ENCODE measurements around the gene EPN1.
A peak's percentile ranks its signal among the peaks of the same experiment; 100 is the strongest.

EPN1 gene

DNA sequence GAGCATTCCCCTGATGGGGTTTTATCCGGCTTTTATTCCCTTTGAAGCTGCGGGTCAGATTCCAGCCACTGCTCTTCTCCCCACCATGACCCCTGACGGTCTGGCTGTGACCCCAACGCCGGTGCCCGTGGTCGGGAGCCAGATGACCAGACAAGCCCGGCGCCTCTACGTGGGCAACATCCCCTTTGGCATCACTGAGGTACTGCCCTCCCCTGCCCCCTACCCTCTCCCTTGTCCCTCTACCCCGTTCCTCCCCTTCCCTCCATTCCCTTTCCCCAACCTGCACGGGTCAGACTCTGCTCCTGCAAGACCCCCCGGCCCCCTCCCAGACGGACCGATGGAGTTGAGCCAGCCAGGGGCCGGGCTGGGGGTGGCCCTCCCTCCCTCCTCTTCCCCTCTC lies 14.0 kb upstream of the EPN1 start:
- no peak for DNase-seq (ENCODE audit: low spot score)

DNA sequence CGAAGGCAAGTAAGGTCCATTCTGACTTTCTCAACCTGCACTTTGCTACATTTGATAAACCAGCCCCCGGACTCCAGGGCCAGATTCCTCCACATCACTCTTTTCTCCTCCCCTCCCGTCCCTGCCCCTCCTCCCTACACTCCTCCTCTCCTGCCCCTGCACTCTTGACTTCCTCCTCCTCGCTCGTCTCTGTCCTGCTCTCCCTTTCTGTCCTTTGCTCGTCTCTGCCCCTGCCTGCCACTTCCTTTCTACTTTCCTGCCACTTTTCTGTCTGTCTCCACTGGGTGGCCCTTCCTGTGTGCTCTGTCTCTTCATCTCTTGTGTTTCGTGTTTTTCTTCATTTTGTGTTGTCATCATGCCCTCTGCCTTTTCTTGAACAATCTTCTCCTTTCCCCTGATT lies 13.2 kb upstream of the EPN1 start:
- no peak for DNase-seq (ENCODE audit: low spot score)

DNA sequence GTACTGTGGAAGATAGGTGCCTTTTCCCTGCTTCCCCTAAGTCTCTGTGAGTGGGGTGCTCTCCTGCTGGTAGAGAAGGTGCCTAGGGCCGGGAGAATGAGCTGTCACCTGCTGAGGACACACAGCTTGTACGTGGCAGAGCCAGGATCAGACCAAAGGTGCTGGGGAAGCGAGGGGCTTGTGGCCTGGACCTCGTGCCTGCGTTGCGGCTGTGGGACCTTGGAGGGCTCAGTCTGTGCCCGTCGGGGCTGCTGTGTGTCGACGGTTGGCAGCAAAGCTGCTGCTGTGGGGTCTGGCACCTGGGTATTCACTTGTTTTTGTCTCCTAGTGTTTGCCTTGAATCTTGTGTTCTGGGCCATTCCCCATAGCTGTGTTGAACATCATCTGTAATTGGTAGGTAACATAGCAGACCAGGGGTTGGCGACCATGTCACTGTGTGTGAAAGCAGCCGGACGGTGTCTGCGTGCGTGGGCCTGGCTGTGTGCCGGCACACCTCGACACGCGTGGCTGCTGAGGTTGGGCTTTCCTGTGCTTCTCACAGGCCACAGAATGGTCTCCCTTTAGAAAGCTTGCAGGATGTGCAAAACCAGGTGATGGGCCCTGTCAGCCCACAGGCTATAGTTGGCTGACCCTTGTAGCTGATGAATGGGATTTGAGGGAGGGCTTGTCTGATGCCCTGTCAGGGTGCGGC lies 11.0 kb upstream of the EPN1 start:
- no peak for DNase-seq (ENCODE audit: low spot score)

DNA sequence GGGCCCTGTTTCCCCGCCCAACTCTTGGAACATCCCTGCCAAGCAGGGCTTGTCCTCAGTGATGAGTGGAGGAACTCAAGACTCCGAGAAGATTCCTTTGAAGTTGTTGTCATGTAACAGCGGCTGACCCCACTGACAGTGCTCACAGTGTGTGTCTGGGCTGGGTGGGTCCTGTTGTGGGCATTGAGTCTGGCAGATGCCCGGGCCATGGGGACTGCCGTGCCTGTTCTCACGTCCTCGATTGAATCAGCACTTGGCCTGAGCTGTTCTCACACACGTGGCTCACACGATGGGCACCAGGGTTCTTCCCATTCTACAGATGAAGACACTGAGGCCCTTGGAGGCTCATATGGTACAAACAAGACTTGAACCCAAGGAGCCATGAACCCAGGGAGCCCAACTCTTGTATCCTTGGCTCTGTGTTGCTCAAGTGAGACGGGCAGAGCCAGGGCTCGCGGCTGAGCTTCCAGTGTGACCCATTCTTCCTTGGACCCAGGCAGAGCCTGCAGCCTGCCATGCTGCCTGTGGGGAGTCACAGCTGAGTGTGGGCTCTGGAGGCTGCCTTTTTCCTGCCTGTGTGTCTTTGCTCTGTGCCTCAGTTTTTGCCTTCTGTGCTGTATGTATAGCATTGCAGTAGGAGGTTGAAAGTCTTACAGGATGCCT lies 8.6 kb upstream of the EPN1 start:
- no peak for DNase-seq (ENCODE audit: low spot score)

DNA sequence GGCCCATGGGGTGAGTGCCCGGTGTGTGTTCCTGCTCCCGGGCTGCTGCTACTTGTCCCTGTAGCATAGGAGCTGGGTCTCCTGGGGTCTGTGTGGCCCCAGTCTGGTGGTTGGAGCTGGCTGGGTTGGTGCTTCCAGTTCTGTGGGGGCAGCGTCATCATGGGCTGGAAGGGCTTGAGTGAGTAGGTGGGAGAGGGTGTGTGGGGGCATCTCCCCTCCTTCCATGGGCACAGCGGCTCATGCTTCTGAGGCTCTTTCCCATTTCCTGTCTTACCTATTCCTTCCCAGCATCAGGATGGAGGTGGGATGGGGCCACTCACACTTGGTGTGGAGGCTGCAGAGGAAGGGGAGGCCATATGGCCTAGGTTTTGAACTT lies 8.0 kb upstream of the EPN1 start:
- no peak for DNase-seq (ENCODE audit: low spot score)

DNA sequence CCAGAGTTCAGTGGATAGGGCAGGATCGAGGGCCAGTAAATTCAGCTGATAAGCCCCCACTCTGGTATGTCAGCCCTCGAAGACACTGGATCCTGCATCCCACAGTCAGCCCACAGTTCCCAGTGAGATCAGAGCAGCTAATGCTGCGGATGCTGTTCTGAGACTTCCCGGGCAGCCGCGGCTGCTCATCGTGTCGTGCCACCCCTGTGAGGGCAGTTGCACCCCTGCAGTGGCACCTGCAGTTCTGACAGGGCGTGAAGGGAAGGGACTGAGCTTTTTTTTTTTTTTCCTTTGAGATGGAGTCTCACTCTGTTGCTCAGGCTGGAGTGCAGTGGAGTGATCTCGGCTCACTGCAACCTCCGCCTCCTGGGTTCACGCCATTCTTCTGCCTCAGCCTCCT lies 7.5 kb upstream of the EPN1 start:
- DNase-seq (ENCODE audit: low spot score), result no peak

DNA sequence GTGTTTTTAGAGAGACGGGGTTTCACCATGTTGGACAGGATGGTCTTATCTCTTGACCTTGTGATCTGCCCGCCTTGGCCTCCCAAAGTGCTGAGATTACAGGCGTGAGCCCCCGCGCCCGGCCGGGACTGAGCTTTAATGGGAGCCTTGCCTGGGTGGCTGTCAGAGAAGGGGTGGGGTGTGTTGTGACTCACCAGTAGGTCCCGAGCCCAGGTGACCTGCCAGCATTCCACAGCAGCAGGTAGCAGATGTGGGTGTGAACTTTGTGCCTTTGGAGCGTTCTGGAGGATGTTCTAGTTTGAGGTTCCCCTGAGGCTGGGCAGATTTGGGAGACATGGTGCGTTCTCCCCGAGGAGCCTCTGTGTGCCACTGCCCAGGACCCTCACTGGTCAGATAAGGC lies 7.1 kb upstream of the EPN1 start:
- peak; percentile 75 for DNase-seq (ENCODE audit: low spot score)

DNA sequence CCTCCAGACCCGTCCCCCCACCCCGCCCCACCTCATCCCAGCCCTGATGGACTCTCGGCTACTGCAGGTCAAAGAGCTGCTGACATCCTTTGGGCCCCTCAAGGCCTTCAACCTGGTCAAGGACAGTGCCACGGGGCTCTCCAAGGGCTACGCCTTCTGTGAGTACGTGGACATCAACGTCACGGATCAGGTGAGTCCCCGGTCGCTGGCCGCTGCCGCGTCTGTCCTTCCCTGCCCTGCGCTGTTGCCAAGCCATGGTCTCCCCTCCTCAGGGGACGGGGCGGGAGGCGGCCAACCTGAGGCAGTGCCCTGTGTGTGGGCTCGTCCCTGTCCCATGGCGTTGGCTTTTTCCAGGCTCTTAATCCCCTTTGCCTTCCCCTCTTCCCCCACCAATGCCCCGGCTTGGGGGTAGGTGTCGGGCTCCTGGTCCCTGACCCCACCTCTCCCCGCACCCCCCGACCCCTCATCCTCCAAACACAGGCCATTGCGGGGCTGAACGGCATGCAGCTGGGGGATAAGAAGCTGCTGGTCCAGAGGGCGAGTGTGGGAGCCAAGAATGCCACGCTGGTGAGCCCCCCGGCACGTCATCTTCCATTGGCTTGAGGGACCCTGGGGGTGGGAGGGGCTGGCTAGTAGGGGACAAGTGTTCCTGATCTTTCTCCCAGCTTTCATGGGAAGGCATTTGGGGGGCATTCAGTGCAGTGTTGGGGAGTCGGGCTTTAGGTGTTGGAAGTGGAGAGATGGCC lies 6.2 kb upstream of the EPN1 start:
- DNase-seq (ENCODE audit: low spot score), result no peak

DNA sequence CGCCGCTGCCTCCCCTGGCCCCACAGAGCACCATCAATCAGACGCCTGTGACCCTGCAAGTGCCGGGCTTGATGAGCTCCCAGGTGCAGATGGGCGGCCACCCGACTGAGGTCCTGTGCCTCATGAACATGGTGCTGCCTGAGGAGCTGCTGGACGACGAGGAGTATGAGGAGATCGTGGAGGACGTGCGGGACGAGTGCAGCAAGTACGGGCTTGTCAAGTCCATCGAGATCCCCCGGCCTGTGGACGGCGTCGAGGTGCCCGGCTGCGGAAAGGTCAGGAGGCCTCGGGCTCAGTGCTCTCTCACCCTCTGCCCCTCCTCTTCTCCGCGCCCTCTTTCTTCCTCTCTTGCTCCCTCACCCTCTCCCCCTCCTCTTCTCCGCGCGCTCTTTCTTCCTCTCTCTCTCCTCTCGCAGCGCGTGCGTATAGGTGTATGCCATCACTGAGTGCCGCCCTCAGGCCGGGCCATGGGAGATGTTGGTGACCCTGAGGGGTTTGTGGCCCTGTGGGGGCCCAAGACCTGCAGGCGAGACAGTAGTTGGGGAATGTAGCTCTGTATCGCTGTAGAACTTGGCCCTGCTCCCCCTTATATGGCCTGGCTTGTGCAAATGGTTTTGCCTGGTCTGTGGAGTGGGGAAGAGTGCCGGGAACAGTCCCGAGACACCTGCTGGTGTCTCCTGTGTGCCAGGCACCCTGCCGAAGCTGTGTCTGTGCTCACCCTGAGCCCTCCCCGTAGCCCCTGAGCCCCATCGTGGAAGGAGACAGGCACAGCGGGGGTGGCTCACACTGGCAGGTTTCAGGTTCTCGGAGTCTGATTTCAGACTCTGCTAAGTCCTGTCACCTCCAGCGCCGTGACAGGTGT lies 5.4 kb upstream of the EPN1 start:
- no peak for DNase-seq (ENCODE audit: low spot score)

DNA sequence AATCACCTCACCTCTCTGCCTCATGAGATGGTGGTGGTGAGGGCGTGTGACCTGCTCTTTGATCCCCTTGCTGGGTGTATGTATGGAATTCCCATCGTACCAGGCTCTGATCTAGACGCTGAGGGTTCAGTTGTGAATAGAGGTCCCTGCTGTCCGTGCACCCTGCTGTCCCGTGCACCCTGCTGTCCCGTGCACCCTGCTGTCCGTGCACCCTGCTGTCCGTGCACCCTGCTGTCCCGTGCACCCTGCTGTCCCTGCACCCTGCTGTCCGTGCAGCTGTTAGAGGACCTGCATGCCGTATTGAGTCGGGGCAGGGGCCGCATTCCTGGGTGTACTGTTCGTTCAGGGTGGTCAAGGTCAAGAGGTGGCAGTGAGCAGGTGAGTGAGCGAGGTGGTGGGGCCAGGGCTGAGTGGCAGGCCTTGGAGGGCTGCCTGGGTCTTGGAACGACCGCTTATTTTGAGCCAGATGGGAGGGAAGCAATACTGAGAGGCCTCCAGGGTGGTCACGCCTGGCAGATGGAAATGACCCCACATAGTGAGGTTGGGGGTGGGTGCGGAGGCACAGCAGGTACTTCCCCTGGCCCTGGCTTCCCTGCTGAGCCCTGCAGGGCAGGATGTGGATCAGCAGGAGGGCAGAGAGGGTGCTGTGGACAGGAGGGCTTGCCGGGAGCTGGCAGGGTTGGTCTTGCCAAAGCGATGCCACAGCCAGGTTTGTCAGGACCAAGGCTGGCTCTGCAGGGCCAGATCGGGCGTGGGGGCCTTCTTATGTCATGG lies 4.6 kb upstream of the EPN1 start:
- DNase-seq (ENCODE audit: low spot score), result no peak

DNA sequence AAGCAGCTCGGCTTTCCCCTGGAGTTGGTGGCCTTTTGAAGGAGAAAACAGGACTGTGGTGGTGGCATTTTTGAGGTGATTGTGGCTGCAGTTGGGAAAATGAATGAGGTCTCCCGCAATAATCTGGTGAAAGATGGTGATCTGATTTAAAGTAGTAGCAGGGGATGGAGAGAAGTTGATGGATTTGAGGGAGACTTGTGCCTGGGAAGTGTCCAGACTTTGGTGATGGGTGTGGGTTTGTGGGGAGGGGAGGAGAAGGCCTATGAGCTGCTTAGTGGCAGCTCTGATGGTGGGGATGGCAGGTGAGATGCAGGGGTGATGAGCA lies 4.0 kb upstream of the EPN1 start:
- no peak for DNase-seq (ENCODE audit: low spot score)

DNA sequence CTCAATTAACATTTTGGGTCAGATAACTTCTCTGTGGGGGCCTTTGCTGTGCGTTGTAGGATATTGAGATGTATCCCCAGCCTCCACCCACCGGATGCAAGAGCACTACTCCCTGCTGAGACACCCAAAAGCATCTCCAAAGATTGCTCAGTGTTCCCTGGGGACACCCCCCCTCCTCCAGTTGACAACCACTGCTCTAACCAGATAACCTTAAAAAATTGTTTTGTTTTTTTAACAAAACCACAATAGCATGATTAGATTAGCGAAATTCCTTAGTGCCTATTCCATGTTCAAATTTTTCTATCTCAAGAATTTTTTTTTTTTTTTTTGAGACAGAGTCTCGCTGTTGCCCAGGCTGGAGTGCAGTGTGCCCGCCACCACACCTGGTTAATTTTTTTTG lies 2.6 kb upstream of the EPN1 start:
- no peak for DNase-seq (ENCODE audit: low spot score)

DNA sequence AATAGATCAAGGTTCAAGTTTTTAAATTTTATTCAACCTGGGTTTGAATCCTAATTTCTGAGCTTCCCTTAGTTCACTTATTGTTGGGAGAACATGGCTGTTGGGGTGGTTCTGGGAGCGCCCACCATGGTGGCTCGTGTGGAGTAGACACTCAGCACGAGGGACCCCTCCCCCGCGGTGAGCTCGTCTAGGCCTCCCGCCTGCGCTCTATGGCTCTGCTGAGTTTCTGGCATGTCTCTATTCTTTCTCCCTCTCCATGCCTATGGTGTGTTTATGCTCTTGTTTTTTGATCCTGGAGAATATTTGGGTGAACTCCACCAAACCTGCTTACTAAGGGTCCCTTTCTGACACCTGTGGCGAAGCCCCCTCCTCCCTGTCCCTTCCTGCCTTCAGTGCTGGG lies 1.6 kb upstream of the EPN1 start:
- no peak for DNase-seq (ENCODE audit: low spot score)

DNA sequence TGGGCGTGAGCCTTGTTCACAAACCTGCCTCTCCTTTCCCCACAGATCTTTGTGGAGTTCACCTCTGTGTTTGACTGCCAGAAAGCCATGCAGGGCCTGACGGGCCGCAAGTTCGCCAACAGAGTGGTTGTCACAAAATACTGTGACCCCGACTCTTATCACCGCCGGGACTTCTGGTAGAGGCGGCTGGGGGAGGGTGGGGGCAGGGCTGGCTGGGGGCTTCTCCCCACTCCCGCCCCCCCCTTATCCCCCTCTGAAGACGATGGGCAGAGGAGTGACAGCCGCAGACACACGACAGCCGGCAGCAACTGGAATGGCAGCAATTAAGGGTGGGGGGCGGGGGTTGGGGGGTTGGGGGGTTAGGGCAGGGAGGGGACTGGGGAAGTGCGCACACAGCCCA lies 1.1 kb upstream of the EPN1 start:
- DNase-seq (ENCODE audit: low spot score), result no peak

DNA sequence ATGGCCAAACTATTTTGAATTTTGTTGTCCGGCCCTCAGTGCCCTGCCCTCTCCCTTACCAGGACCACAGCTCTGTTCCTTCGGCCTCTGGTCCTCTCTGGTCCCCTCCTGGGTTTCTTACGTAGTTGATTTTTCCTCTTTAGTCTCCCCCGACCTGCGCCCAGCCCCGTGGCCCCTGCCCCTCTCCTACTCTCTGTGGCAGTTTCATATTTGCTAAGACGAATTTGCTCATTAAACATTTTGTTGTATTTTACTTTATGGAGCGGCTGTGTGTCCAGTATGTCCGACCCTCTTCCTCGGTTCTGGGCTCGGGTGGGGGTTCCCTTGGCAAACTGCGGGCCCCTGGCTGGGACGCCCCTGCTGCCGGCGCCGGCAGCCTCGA lies 576 bp upstream of the EPN1 start:
- DNase-seq (ENCODE audit: low spot score), result no peak

DNA sequence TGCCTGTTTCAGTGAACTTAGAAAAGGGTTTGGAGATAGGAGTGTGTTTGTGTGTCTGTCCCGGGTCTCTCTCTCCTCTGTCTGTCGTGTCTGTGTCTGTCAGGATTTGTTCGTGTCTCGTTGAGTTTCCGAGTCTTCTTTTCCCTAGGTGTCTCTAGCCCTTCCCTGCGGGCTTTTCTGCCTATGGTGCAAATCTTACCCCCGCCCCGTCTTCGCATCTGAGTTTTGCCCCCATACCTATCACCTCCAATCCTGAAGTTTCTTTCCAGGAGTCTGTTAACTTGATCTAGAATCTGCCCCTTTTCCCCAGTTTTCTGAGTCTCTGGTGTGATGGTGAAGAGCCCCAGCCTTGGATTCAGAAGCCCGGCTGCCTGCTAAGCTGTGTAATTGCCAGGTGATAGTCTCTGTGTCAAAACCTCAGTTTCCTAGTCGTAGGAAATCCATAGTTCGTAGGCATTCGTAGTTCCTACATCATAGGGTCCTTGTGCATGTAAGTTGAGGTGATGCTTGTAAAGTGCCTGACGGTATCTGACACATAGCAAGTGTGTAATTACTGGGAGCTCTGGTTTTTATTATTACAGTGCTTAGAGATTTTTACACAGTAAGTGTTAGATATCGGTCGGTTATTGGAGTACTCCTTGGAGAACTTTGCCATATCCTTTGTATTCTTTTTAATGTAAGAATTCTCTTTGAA lies 782 bp downstream of the EPN1 start:
- peak; percentile 33 for DNase-seq (ENCODE audit: low spot score)

DNA sequence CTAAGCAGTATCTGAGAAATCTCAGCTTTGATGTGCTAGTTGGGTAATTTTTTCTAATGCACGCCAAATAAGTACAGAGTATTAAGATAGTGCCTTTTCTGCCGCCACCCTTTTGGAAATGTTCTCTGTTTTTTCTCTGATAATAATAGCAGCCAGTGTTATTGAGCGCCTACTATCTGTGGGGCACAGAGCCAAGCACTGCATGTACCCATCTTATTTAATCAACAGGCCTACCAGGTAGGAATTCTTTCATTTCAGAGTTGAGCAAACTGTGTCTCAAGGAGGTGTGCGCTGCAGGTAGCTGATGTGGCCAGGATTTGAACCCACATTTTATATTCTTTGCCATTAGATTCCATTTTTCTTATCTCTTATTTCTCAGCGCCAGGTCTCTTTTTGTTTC lies 1.4 kb downstream of the EPN1 start:
- DNase-seq (ENCODE audit: low spot score), result no peak

DNA sequence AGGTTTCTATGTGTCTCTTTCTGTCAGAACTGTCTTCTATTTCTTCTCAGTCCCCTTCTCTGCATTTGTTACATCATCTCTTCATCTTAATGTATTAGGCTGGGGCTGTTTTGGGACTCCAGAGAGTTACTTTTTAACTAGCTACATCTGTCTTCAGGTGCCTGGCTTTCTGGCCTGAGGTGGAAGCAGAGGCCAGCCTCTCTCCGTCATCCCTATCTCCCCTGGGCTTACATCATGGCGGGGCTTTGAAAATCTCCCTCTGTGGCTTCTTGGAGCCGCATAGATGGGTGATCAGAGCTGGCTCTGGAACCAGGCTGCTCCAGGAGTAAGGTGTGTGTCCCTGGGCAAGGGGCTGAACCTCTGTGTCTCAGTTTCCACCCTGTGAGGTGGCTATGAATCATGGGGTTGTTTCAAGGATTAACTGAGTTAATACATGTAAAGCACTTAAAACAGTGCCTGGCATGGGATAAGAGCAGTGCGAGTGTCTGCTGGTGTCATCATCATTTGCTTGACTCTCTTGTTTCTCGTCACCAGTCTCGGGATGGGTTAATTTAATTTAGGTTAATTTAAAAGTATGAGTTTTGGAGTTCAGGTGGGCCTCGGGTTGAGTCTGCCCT lies 2.0 kb downstream of the EPN1 start:
- DNase-seq (ENCODE audit: low spot score), result no peak

DNA sequence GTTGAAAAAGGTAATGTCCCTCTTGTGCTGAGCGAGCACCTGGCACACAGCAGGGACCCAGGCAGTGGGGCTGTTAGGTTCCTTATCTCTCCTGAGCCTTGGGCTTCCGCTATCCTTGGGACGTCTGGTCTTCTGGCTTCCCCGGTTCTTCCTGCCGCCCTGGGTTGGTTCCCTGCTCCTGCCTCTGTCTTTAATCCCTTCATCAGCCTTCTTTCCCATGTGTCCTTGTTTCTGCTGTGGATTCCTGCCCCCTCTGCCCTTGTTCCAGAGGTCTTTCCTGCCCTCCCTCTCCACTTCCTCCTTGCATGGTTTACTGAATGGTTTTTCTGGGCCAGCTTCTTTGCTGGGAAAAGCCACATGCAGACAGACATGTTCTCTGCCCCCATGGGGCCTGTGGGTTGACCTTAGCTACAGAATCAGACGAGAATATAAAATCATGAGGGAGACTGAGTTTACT lies 2.6 kb downstream of the EPN1 start:
- no peak for DNase-seq (ENCODE audit: low spot score)

DNA sequence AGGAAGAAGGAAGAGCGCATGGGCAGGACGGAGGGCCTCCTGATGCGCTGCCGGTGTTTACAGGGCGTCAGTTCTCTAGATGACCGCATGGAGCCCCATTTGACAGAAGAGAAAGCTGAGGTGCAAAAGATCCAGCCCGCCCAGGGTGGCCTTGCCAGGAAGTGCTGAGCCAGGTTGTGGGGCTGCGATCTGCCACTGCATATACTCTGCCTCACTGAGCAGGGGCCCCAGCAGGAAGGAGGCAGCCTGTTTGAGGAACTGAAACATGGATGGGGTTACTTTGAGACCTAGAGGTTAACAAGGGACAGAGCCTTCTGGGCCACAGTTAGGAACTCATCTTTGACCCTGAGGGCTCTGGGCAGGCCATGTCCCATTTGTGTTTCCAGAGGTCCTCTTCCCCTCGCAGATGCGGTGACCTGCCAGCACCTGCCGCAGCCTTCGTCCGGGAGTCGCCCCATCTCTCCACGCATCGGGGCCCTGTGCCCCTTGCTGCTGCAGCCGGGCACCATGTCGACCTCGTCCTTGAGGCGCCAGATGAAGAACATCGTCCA lies 3.2 kb downstream of the EPN1 start:
- no peak for DNase-seq (ENCODE audit: low spot score)
